ENCODE measurements around the gene JMJD8. TPM values are rescaled to one million over a fixed set of nuclear protein-coding genes. Genes with fewer than 3 reads are reported as not detected.

JMJD8 gene
- total RNA-seq, 1 donor from 2014 or later = 28.8 TPM

DNA sequence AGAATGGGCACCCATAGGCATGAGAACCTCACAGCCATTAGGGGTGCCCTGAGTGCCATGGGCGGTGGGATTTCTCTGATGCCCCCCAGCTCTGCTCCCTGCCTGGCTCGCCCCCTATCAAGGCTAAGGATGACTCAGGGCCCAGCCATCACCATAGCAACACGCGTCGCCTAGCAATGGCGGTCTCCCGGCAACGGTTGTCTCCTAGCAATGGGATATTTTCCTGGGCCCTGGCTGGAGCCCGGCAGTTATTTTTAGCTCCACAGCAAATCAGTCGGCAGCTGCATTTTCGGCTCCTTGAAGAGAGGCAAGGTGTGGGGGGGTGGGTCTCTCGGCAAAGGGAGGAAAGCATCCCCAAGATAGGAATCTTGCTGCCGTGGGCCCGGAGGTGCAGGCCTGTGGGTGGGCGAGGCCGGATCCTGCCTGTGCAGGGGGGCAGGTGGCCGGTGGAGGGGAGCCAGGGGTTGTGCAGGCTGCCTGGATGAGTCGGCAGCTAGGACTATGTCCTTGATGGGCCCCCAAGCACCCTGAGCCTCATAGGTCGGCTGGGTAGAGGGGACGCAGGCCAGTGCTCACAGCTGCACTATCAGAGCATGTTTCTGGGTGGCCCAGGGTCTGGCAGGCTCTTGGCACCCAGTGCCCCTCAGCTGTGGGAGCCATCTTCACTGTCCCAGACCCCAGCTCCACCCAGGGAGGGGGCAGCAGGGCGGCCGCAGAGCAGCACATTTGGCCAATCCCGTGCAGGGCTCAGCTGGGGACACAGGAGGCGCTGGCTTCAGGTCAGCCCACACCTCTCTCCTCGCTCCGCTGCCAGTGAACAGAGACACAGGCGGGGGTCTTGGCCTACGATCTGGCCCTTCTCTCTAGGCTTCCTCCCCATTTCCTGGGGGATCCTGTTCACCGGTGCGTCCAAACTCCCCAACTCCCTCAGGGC, 25.7 kb upstream of the JMJD8 start:
- DNase-seq (ENCODE audit: low read depth, low spot score) = no peak

DNA sequence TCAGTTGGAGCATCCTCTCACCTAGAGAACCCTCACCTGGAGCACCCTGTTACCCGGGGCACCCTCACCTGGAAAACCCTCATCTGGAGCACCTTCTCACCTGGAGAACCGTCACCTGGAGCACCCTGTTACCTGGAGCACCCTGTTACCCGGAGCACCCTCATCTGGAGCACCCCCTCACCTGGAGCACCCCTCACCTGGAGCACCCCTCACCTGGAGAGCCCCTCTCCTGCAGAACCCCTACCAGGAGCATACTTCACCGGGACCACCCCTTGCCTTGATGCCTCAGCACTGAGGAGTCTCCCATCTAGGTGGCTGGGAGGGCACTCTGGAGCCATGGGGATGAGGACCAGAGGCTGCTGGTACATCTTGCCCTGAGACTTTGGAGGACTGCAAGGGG, 24.8 kb upstream of the JMJD8 start:
- DNase-seq (ENCODE audit: low read depth, low spot score) = no peak

DNA sequence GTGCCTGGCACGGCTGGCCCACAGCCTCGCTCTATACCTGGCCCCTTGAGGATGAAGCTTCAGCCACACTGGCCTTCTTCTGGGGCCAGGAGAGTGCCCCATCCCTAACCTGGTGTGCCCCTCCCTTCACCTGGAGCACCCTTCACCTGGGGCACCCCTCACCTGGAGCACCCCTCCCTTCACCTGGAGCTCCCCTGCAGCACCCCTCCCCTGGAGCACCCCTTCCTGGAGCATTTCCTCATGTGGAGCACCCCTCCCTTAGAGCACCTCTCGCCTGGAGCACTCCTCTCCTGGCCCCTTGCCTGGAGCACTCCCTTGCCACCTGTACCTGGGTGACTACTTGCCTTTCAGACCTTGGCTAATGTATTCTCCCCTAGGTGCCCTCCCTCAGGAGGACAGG, 23.9 kb upstream of the JMJD8 start:
- DNase-seq (ENCODE audit: low read depth, low spot score) = no peak

DNA sequence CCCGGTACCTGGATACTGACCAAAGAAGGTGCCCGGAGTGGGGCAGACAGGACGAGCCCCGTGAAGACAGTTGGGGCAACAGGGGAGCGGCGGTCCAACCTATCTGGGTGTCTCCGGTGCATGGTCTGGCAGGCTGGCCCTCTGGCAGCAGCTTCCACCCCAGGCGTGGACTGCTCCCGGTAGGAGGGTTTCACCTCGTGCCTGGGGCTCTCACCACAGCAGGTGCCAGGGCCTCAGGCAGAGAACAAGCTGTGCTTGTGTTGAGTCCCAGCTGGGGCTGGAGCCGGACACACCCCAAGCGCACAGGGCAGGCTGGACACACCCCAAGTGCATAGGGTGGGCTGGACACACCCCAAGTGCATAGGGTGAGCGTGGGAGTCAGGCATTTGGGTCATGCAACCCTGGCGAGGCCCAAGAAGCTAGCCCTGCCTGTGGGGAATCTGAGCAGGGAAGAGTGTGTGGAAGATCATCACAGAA, 23.0 kb upstream of the JMJD8 start:
- DNase-seq (ENCODE audit: low read depth, low spot score) = no peak

DNA sequence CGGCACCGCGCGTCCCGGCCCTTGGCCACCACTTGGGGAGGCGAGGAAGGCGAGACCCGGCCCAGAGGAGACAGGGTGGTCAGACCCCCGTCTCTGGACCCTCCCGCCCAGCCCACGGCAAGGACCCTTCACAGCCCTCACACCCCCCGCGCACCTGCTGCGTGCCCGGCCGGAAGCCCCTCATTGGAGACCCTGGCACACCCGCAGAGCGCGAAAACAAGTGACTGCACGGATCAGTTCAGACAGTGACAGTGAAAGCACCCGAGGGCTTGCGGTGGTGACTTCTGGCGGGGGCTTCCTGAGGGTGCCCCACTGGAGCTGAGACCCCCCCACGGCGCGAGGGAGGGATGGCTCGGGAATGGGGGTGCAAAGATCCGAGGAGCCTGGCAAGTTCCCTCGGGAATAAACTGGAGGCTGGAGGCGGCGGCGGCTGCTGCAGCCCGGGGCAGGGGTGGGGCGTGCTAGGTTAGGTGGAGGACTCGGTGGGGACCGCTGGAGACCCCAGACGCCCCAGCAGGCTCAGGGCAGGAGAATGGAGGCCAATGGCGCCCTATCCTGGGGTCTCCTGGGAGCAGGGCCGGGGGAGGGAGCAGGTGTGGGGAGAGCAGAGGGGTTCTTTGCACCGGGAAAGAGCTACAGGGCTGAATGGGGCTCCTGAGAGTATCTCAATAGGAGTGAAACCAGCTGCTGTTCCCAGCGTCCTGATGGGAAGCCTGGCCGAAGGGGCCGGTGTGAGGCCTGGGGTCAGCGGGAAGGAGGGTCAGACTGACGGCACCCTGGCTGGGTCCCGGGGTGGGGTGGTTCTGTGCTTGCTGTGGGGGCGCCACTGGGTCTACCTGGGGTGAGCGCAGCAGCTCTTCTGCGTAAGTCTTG, 22.3 kb upstream of the JMJD8 start:
- no peak for DNase-seq (ENCODE audit: low read depth, low spot score)

DNA sequence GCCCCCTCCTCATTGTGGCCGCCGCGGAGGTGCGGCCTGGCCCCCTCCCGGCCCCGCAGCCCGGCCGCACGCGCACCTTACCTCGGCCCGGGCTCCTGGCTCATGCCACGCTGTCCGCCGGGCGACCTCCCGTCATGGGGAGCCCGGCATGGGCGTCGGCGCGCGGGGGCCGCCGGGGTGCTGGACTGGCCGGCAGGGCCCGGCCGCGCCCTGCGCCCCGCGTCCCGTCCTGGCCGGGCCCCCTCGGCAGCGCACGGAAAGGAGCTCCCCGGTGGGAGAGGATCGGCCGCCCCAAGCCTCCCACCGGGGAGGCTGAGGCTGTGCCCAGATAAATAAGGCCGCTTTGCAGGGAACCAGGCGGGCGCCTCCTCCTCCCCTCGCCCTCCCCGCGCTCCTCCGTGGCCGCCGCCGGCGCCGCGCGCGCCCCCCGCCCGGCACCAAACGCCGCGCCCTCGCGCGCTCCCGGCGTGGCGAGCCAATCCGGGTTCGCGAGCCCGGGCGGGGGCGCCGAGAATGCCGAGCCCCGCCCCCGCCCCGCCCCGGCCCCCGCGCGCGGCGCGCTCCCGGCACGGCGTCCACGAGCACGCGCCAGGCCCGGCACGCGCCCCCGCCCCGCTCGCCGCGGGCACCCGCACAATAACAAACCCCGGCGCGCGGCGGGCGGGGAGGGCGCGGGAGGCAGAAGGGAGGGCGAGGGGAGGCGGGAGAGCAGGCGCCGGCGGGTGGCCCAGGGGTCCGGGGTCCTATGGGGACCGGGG, 21.5 kb upstream of the JMJD8 start, which contains the start of gene FBXL16:
Gene FBXL16 (minus strand): TSS at position 371 of the 758 bp plus-strand sequence. CDS start 8,396 bp downstream, outside the sequence.
- DNase-seq (ENCODE audit: low read depth, low spot score) = no peak

DNA sequence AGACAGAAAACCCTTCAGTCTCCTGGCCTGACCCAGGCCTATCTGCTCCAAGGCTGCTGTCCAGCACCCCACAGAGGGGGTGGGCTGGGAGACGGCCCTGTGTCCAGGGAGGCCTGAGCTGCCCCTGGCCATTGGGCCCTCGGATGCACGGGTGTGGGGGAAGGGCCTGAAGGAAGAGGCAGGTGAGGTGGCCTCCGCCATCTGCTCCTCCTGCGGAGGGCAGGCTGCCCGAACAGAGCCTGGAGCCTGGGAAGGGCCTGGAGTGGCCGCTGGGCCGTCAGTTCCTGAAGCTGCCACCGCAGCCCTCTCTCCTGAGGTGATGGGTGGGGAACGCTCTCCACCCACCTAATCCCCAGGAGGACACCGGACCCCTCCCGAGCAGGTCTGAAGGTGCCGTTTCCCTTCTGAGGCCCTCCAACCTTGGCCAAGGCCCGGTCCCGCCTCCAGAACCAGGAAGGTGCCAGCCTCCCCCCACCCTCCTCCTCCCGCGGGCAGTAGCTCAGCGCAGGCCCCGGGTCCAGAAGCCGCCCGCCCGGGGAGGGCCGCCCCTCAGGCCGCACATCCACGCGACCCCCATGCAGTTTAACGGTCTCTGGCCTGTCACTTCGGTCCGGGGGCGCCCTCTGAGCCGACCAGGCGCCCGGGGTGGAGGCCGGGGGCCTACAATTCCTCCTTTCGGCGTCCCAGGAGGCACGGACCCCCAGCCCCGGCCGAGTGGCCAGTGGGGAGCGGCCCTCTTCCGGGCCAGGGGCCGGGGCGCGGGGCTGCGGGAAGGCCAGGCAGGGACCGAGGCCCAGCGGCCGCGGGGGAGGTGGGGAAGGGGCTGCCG, 20.6 kb upstream of the JMJD8 start:
- DNase-seq (ENCODE audit: low read depth, low spot score) = no peak

DNA sequence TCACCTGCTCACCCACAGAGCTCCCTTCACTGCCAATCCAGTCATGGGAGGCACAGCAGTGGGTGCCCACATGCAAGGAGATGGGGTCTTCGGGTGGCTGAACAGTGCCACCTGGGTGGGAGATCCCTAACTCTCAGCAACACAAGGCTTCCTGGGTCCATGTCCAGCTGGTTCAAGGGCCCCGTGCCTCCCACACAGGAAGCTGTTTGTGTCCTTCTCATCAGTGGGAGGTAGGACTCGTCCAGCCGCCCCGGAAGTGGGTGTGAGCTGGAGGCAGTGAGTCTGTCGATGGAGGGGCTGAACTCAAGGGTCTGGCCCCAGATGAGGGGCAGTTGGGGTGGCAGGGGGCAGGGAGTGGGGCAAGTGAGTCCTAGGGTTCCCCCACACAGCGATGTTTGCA, 19.9 kb upstream of the JMJD8 start:
- no peak for DNase-seq (ENCODE audit: low read depth, low spot score)

DNA sequence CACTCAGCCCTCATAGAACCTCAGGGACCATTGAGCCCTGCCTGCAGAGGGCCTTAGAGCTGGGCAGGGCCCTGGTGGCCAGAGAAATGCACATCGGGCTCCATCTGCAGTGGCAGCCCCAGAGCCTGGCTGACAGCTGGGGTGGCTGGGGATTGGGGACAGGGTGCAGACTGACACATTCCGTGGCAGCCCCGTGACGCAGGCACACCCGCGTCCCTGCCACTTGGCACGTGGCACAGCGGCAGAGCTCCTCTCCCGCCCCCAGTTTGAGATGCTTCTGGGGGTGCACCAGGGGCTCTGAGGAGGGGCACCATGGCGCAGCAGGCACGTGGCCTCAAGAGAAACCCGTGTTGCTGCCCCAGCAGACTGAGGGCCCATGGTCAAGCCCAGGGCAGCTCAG, 19.3 kb upstream of the JMJD8 start:
- DNase-seq (ENCODE audit: low read depth, low spot score) = no peak

DNA sequence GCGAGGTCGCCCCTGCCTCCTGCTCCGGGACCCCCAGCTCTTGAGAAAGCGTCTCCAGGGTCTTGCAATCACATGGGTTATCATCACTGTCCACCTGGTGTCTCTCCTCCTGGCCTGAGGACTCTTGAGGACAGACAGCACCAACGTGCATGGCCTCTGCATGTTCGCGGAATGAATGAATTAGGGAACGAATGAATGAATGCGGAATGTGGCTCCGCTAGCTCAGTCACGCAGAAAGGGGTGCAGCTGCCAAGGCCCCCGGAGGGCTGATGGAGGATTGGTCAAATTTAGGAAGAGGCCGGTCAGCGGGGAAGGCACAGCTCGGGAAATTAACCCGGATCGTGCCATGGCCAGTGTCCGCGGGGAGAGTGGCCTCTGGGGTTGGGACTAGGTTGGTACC, 18.2 kb upstream of the JMJD8 start:
- DNase-seq (ENCODE audit: low read depth, low spot score) = no peak

DNA sequence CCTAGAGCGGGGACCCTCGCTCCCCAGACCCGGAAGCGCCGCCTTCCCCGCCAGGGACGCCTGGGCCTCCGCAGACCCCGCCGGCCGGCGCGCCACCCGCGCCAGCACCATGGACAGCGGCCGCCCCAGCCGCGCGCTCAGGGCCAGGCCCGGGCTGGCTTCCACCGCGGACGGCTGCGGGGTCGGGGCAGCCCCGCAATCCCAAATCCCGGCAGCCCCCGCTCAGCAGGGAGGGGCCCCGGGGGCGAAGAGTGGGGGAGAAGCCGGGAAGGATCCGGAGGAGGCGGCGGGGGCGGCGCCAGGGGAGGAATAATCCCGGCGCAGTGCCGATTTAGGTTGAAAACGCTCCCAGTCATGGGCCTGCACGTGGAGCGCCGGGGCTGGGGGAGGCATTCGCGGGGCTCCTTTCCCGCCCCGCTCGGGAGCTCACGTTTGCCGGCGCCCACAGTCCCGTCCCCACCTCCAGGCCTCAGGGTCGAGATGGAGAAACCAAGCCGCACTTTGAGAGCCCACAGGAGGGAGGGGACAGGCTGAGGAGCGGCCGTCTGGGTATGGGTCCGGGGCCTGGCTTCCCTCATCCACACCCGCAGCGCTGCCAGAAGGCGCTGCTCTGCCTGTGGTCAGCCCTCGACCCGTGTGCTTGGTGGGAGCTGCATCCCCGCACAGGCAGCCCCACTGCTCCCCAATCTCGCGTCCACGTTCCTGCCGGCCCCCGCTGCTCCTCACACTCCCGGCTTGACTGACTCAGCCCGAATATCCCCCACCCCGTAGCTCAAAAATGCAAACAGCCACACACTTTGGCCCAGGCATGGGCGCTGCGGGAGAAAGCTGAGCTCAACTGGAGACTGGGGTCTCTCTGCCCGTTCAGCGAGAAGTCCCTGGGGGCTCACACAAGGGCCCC, 16.8 kb upstream of the JMJD8 start:
- DNase-seq (ENCODE audit: low read depth, low spot score) = no peak

DNA sequence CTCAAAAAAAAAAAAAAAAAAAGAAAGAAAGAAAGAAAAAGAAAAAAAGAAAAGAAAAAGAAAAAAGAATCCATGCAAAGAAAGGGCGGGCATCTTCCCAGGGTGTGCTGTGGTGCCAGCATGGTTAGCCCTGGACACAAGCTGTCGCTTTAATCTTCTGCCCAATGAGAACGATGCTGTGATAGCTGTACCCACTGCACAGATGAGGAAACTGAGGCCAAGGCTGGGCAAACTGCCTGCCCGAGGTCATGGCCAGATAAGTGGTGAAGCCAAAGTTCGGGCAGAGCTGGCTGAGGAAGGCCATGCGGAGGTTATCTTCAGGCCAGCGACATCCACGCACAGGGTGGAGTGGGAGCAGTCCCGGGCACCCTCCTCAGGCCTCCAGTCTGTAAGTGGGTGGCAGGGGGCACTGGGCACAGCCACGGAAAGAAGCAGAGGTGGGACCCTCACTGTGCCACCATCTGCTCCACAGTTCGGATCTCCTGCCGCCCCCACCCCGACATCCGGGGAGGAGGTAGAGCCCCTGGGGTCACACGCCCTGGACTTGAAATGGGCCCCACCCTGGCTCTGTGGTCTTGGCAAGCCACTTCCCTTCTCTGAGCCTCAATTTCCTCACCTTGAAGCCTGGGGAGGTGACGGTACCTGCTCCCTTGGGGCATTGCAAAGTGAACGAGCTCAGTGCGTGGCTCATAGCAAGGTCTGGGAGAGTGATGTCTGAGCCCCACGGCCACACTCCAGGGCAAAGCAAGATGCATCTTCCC, 15.0 kb upstream of the JMJD8 start:
- no peak for DNase-seq (ENCODE audit: low read depth, low spot score)

DNA sequence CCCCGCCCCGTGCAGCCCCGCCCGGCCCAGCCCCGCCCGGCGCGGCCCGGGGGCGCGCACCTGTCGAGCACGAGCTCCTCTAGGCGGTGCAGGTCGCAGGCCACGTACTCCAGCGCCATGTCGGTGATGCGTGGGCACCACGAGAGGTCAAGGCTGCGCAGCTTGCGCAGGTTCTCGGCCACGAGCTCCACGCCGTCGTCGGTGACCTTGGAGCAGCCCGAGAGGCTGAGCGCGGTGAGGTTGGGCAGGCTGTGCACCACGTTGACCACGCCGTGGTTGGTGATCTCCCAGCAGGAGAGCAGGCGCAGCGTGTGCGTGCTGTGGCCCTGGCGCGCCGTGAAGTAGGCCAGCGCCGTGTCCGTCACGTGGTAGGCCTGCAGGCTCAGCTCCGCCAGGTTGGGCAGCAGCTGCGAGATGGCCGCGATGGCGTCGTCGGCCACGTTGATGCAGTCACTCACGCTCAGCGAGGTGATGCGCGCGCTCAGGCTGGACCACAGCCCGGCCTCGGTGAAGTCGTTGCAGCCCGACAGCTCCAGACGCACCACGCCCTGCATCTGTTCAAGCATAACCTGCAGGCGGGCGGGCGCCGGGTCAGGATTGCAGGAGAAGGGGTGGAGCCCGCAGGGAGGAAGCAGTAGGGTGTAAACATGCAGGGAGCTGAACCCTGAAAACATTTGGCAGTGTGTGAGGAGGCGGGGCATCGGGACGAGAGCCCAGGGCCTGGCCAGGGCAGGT, 11.4 kb upstream of the JMJD8 start:
- DNase-seq (ENCODE audit: low read depth, low spot score) = no peak

DNA sequence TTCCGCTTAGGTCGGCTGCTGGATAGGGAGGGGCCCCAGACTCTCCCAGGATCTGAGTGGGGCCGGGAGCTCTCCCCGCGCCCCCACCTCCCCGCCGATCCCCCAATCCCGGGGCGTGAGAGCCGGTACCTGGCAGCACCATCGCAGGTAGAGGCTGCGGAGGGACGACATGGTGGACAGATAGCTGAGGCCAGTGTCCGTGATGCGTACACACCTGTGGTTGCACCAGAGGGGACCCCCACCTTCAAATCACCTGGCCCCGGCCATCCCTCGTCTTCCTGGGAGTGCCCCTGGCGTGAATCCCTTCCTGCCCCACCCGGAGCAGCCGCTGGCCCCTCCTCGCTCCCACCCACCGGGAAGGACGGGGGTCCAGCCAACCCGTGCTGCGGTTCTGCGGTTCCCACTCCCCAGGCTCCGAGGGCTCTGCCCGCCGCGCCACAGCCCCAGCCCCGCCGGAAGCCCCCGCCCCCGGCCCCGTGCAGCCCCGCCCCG, 10.8 kb upstream of the JMJD8 start:
- no peak for DNase-seq (ENCODE audit: low read depth, low spot score)

DNA sequence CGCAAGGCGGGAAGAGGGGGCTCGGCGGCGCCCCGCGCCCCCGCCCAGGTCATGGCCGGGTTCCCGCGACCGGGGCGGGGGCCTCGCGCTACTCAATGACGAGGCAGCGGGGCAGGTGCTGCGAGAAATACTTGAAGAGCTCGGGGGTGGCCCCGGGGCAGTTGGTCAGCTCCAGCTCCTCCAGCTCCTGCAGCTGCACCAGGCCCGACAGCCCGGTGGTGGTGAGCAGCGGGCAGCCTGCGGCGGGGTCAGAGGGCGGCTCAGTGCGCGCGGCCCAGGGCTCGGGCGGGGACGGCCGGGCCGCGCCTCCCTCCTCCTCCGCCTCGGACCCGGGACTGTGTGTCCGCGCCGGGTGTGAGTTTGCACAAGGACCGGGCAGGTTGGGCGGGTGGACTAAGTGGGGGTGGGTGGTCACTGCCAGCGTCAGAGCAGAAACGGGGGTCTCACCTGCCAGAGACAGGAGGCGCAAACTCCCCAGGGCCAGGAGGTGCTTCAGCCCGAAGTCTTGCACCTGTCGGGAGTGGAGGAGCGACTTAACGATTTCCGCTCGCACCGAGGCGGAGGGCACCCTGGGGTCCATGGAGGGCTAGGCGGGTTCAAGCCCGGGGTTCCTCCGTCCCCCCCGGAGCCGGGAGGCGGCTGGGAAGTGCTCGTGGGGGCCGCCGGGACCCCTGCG, 10.2 kb upstream of the JMJD8 start:
- no peak for DNase-seq (ENCODE audit: low read depth, low spot score)

DNA sequence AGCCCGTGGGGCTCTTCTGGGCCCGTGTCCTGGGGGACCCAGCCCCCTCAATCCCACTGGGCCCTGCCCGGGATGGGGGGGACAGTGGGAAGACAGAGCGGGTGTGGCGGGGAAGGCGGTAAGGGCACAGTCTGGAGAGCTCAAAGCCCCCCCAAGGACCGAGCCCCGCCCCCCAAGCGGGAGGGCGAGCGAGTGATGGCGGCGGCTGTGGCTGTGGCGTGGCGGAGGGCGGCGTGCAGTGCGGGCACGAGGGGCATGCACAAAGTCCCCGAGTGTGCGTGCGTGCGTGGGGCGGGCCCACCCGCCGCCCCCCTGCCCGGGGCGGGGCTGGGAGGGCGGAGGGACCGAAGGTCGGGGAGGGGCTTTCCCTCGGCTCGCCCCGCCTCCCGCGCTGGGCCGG, 9.6 kb upstream of the JMJD8 start:
- no peak for DNase-seq (ENCODE audit: low read depth, low spot score)

DNA sequence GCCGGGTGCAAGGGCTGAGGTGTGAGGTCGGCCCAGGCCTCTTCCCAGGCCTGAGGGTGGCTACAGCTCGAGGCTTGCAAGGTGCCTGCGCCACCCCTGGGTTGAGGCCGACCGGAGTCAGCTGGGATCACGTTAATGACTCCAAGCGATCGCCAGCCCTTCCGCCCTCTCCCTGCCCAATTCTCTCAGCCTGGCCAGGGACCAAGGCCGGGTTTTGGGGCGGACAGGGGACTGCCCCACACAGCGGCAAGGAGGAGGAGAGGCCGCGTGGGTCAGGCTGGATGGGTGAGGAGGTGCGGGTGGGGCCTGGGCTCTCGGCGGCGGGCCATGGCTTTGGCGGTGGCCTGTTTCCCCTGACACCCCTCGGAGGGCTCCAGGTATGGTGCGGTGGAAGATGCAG, 9.2 kb upstream of the JMJD8 start:
- DNase-seq (ENCODE audit: low read depth, low spot score) = no peak
